GM12865 (cell line): Measurements from ENCODE around the gene RASGEF1C.

ENCODE experiments used
- DNase-seq: peaks from one replicate; pipeline ENCODE4 v3.0.0; 2010; ENCODE audit warnings: low read depth
- H3K4me3 ChIP-seq: 2 replicates; pipeline ENCODE4 v1.5.1; 2011; ENCODE audit warnings: mild to moderate bottlenecking, low read depth, low read length, control low read depth
- TF ChIP-seq, protein P1 (sequence below): IDR thresholded peaks from 2 replicates; pipeline ENCODE4 v1.5.1; 2011; ENCODE audit warnings: low read length, control low read depth, low read depth, inconsistent platforms; ENCODE audit not compliant: insufficient read depth; ENCODE audit errors: missing control alignments

RASGEF1C gene

DNA sequence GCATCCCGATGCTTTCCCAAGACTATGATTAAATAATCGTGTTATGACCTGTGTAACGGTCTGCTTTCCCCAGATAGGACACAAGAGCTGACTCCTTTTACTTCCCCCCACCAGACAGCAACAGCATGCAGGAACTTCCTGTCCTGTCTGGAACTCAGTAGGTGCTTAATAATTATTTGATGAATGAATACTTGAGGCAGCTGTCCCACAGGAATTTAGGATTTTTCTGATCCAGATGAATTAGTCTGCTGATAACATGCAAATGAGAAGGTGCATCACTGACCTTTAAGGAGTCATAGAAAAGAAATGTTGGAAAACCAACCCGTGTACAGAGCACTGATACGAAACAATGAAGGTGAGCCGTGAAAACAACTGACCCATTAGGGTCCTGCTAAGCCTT lies 149.7 kb downstream of the RASGEF1C start:
- no peak overlapping the region for H3K4me3 ChIP-seq
- TF ChIP-seq, protein P1, sequence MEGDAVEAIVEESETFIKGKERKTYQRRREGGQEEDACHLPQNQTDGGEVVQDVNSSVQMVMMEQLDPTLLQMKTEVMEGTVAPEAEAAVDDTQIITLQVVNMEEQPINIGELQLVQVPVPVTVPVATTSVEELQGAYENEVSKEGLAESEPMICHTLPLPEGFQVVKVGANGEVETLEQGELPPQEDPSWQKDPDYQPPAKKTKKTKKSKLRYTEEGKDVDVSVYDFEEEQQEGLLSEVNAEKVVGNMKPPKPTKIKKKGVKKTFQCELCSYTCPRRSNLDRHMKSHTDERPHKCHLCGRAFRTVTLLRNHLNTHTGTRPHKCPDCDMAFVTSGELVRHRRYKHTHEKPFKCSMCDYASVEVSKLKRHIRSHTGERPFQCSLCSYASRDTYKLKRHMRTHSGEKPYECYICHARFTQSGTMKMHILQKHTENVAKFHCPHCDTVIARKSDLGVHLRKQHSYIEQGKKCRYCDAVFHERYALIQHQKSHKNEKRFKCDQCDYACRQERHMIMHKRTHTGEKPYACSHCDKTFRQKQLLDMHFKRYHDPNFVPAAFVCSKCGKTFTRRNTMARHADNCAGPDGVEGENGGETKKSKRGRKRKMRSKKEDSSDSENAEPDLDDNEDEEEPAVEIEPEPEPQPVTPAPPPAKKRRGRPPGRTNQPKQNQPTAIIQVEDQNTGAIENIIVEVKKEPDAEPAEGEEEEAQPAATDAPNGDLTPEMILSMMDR, result no peak
- no peak for DNase-seq

DNA sequence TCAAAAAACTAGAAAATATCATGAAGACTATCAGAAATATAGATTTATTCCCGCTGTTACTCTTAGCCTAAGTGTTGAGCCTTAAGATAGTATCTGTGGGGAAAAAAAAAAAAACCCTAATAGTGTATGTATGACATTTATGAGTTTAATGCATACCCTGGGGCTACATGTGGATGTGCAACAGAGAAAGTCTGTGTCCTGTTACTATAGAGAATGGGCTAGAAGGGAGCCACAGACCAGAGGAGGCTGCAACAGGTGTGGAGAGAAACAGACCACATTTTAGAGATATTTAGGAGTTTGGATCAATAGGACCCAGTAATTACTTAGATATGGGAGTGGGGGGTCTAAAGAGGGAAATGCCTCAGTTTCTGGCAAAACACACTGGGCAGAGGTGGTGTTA lies 152.9 kb downstream of the RASGEF1C start:
- TF ChIP-seq, protein P1, result no peak
- H3K4me3 ChIP-seq, result no peak overlapping the region
- DNase-seq, result no peak

DNA sequence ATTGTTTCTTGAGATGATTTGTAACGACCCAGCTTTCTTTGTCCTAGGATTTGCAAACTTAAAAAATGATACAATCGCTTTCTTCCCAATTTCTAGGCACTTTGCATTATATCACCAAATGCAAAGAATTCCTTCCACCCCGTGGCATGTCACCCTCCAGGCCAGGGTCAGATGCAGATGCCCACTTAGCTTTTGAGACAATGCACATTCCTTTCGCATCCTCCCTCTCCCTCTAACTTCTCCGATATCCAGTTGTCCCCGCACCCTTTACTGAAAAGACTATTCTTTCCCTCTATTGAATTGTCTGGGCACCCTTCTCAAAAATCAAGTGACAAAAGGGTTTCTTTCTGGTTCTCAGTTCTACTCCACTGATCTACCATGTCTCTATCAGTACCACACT lies 154.8 kb downstream of the RASGEF1C start:
- H3K4me3 ChIP-seq, result no peak overlapping the region
- no peak for DNase-seq
- TF ChIP-seq, protein P1, result no peak

DNA sequence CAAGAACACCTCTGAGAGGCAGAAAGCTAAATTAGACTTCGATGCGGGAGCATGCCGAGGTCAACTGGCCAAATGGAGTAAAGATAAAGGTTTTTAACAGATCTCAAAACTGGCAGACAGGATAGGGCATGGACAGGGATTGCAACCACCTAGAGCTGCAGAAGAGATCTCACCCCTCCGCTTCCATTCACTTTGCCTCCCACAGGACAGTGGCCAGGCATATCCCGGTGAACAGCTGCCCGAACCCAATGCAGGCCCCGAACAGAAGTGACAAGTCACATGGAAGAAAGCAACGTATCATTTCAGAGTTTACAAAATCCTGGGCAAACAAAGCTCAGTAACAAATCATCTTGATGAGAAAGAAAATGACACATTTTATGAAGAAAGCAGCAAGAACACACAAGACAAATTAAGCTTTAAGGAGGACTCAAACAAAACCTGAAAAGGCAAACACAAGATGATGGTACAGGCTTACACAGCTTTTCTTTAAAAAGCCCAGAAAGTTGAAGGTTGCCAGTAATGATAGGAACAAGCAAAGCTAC lies 155.9 kb downstream of the RASGEF1C start:
- no peak overlapping the region for H3K4me3 ChIP-seq
- TF ChIP-seq, protein P1, result no peak
- no peak for DNase-seq

DNA sequence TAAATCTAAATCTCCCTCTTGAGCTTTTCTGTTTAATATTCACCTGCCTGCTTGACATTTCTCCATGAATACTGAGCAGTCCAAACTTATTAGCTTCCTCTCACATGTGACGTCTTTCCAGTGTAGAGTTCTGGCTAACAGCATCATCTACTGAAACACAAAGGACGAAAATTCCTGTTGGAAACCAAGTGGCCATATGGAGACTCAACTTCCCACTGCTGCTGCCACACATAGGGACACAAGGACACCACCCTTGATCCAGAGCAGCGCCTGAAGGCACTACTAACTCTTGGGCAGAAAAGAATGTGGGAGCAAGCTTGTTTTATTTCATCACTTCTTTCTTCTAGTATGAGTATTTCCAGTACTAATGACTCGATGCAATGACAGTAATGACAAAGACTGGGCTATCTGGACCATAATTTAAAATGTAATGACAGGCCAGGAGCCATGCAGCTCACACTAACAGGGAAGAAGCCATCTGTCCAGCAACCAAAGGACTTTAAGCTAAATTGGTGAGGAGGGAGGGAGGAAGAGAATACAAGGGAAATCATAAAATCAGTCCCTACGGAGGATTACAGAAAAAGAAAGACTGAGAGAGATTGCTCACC lies 156.7 kb downstream of the RASGEF1C start:
- H3K4me3 ChIP-seq, result no peak overlapping the region
- TF ChIP-seq, protein P1, result no peak
- no peak for DNase-seq
